ENCODE results near the gene LYZ. TPM values are rescaled to one million over a fixed set of nuclear protein-coding genes. Genes with fewer than 3 reads are reported as not detected.

LYZ gene
- total and polyA plus RNA-seq, 2 donors (not counting 3 experiments of a cell fraction or from before 2014, with no cell fraction given): not detected

DNA sequence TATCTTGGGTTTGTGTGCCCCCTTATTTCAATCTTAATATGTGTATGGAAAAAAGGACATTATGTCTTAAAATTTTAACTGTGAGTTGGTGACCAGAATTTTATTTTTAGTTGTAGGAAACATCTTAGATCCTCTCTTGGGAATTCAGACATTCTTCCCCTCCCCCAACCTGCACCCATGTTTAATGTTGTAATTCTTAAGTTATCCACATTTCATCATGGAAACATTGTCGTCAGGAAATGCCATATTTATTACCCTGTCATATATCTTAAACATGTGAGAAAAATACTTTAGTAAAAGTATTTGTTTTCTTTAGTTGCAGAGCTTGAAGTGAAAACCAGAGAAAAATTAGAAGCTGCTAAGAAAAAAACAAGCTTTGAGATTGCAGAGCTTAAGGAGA is 41.6 kb downstream of the LYZ start:
- FAIRE-seq (no peak), DNase-seq (ENCODE audit: low read depth, low spot score) (peak; percentile 54)
- TF ChIP-seq CTCF (IDR thresholded peaks at IDR 0.05; ENCODE audit: extremely low read depth in 1 of 2, insufficient read depth in 1 of 2, low read depth in 1 of 2, low read length in 2 of 2) (no peak), JUN (IDR thresholded peaks at IDR 0.05; ENCODE audit: borderline replicate concordance, insufficient read depth, insufficient read length, low read depth) (no peak), MYC (IDR thresholded peaks at IDR 0.05; ENCODE audit: low read depth, low read length) (no peak), FOS (IDR thresholded peaks at IDR 0.05; ENCODE audit: borderline replicate concordance, insufficient read depth, low read length) (no peak), EZH2 (IDR thresholded peaks at IDR 0.05; ENCODE audit: borderline replicate concordance, low read depth, low read length, severe bottlenecking) (no peak), GATA2 (IDR thresholded peaks at IDR 0.05; ENCODE audit: insufficient read depth, insufficient read length, low read depth, low read length) (no peak), POLR2A (IDR thresholded peaks at IDR 0.05; ENCODE audit: low read depth, low read length) (no peak), POLR2AphosphoS5 (IDR thresholded peaks at IDR 0.05; ENCODE audit: insufficient read depth, low read depth, low read length) (no peak), MAX (IDR thresholded peaks at IDR 0.05; ENCODE audit: insufficient read depth, insufficient read length) (no peak)
- Histone ChIP-seq H3K36me3 (ENCODE audit: control insufficient read depth in 2 of 2, extremely low read depth in 1 of 2, insufficient read depth in 2 of 2, low read length in 2 of 2) (peaks cover 0 to 2% of the 10 kb centered on the region in 2 experiments), H3K9ac (replicated peaks; ENCODE audit: extremely low read depth, insufficient read depth, low read length) (no peak overlapping the region), H3K4me3 (replicated peaks in 1 of 3; ENCODE audit: insufficient read depth in 1 of 3, low read depth in 1 of 3, low read length in 3 of 3) (no peak overlapping the region), H3K9me1 (replicated peaks; ENCODE audit: control insufficient read depth, extremely low read depth, insufficient read depth, low read length) (no peaks in the 10 kb centered on the region), H3K27ac (ENCODE audit: insufficient read depth, low read depth, low read length) (peak overlapping the region; percentile 59), H3K4me1 (ENCODE audit: control insufficient read depth, extremely low read depth, insufficient read depth, low read length) (peaks cover 6% of the 10 kb centered on the region), H3K27me3 (ENCODE audit: control insufficient read depth in 2 of 2, insufficient read depth in 2 of 2, low read length in 2 of 2) (no peaks in the 10 kb centered on the region), H3K4me2 (ENCODE audit: insufficient read depth, low read length) (no peak overlapping the region), H3K9me3 (replicated peaks; ENCODE audit: control insufficient read depth, insufficient read depth, low read length) (no peaks in the 10 kb centered on the region), H4K20me1 (replicated peaks; ENCODE audit: control insufficient read depth, extremely low read depth, insufficient read depth, low read length) (no peaks in the 10 kb centered on the region), H3K79me2 (ENCODE audit: control insufficient read depth, insufficient read depth, low read length) (no peaks in the 10 kb centered on the region), H2AFZ (ENCODE audit: low read depth, low read length) (no peak overlapping the region)
- no TSS peak for BruUV-seq (replicated peaks)
- ChIA-PET CTCF (interaction anchor here (0.6 to 7.9 kb wide), 11 partner anchors 11 to 251 kb away, joined by 3 to 184 read pairs (median 4); partner anchors contain the start of genes CCT2 and FRS2), POLR2A (no interaction called here)
- intact Hi-C loops (cut with micrococcal nuclease) (loop anchor here (2.0 to 5.0 kb wide), 2 partner anchors 81 to 197 kb away; partner anchors contain the start of genes CCT2 and FRS2), dilution Hi-C loops (cut with MboI; ENCODE audit: extremely low pct_ligation_motif_present, low sequenced_read_pairs) (loop anchor here (25.0 kb wide), 1 partner anchor 197 kb away; the partner anchor contains the start of gene CCT2)
